ENCODE results near the gene SERPINB10. TPM values are rescaled to one million over a fixed set of nuclear protein-coding genes. Genes with fewer than 3 reads are reported as not detected.
"Not testable (repeated sequence)": the region's sequence is repeated elsewhere in the genome, so short reads cannot be mapped to it uniquely, and the experiment has no call there.

The SERPINB10 gene
- total RNA-seq, 1 experiment from 2014 or later: not detected

- no peak for DNase-seq
- no peaks in the 10 kb centered on the region for H3K36me3 ChIP-seq
- H3K4me3 ChIP-seq: no peak overlapping the region
- peaks cover 4% of the 10 kb centered on the region; the same call in 1 of the 2 replicates for H3K27me3 ChIP-seq
- H3K9me3 ChIP-seq: no peaks in the 10 kb centered on the region
These were observed 14.3 kb downstream of the SERPINB10 start for GRCh38 chr18:63922049-63922448.

- DNase-seq: no peak
- no peaks in the 10 kb centered on the region for H3K27me3 ChIP-seq
- no peak overlapping the region for H3K4me3 ChIP-seq
These were observed 16.8 kb downstream of the SERPINB10 start for GRCh38 chr18:63924551-63924950.

GRCh38 chr18:63928331-63928730, 20.6 kb downstream of the SERPINB10 start:
- Histone ChIP-seq H3K4me3 (no peak overlapping the region), H3K27me3 (no peaks in the 10 kb centered on the region), H3K9me3 (no peaks in the 10 kb centered on the region), H3K36me3 (no peaks in the 10 kb centered on the region)
- no peak for DNase-seq

More at GRCh38 chr18:63924551-63924950, 16.8 kb downstream of the SERPINB10 start:
- Histone ChIP-seq H3K9me3 (no peaks in the 10 kb centered on the region), H3K36me3 (no peaks in the 10 kb centered on the region)

- H3K36me3 ChIP-seq, H3K27me3 ChIP-seq, DNase-seq, H3K4me3 ChIP-seq, H3K9me3 ChIP-seq: not testable (repeated sequence)
These were observed 21.6 kb downstream of the SERPINB10 start for GRCh38 chr18:63929369-63929768.

- DNase-seq: no peak
- no peaks in the 10 kb centered on the region for H3K9me3 ChIP-seq
- no peak overlapping the region for H3K4me3 ChIP-seq
- H3K27me3 ChIP-seq: no peaks in the 10 kb centered on the region
- H3K36me3 ChIP-seq: no peaks in the 10 kb centered on the region
These were observed 23.1 kb downstream of the SERPINB10 start for GRCh38 chr18:63930773-63931354.

- peaks cover 2% of the 10 kb centered on the region for H3K27me3 ChIP-seq
- peak overlapping the region; percentile 31 for H3K4me3 ChIP-seq
- peak; percentile 70 for DNase-seq
- H3K36me3 ChIP-seq: no peaks in the 10 kb centered on the region
- no peaks in the 10 kb centered on the region for H3K9me3 ChIP-seq
These were observed 28.6 kb downstream of the SERPINB10 start for GRCh38 chr18:63936156-63936931.

GRCh38 chr18:63936932-63937393, 29.2 kb downstream of the SERPINB10 start:
- no peak for DNase-seq
- H3K36me3 ChIP-seq: no peaks in the 10 kb centered on the region
- peaks cover 2% of the 10 kb centered on the region for H3K27me3 ChIP-seq
- no peak overlapping the region for H3K4me3 ChIP-seq
- H3K9me3 ChIP-seq: no peaks in the 10 kb centered on the region

GRCh38 chr18:63940008-63940407, 32.2 kb downstream of the SERPINB10 start:
- Histone ChIP-seq H3K4me3 (no peak overlapping the region), H3K27me3 (peaks cover 2% of the 10 kb centered on the region), H3K36me3 (no peaks in the 10 kb centered on the region), H3K9me3 (no peaks in the 10 kb centered on the region)
- no peak for DNase-seq

- not testable (repeated sequence) for H3K27me3 ChIP-seq, H3K36me3 ChIP-seq, DNase-seq, H3K9me3 ChIP-seq, H3K4me3 ChIP-seq
These were observed 32.8 kb downstream of the SERPINB10 start for GRCh38 chr18:63940543-63941050.

GRCh38 chr18:63947051-63947790, 39.5 kb downstream of the SERPINB10 start:
- Histone ChIP-seq H3K9me3 (no peaks in the 10 kb centered on the region), H3K27me3 (no peaks in the 10 kb centered on the region), H3K4me3 (no peak overlapping the region), H3K36me3 (no peaks in the 10 kb centered on the region)
- DNase-seq: no peak

GRCh38 chr18:63949068-63949737, 41.4 kb downstream of the SERPINB10 start, which contains the start of gene HMSD:
Gene HMSD, plus strand, starts transcription at chr18:63949301. Its CDS starts 4,155 bp downstream, at chr18:63953456.
- peak; percentile 21 for DNase-seq
- H3K36me3 ChIP-seq: no peaks in the 10 kb centered on the region
- no peak within 1 kb of the TSS for H3K4me3 ChIP-seq
- no peaks in the 10 kb centered on the region for H3K9me3 ChIP-seq
- no peaks in the 10 kb centered on the region for H3K27me3 ChIP-seq

- H3K9me3 ChIP-seq: no peaks in the 10 kb centered on the region
- H3K27me3 ChIP-seq: no peaks in the 10 kb centered on the region
- H3K4me3 ChIP-seq: no peak overlapping the region
- H3K36me3 ChIP-seq: no peaks in the 10 kb centered on the region
- DNase-seq: no peak
These were observed 43.5 kb downstream of the SERPINB10 start for GRCh38 chr18:63951302-63951705.

GRCh38 chr18:63953811-63954210, 46.1 kb downstream of the SERPINB10 start:
- DNase-seq: no peak
- H3K36me3 ChIP-seq: no peaks in the 10 kb centered on the region
- no peak overlapping the region for H3K4me3 ChIP-seq
- no peaks in the 10 kb centered on the region for H3K9me3 ChIP-seq
- H3K27me3 ChIP-seq: peaks cover 5% of the 10 kb centered on the region; the same call in 1 of the 2 replicates

GRCh38 chr18:63956755-63957154, 49.0 kb downstream of the SERPINB10 start:
- Histone ChIP-seq H3K36me3 (no peaks in the 10 kb centered on the region), H3K27me3 (peaks cover 12% of the 10 kb centered on the region; the same call in 1 of the 2 replicates), H3K9me3 (no peaks in the 10 kb centered on the region), H3K4me3 (no peak overlapping the region)
- no peak for DNase-seq

- no peak overlapping the region for H3K4me3 ChIP-seq
- peaks cover 12% of the 10 kb centered on the region; the same call in 1 of the 2 replicates for H3K27me3 ChIP-seq
- H3K36me3 ChIP-seq: no peaks in the 10 kb centered on the region
- no peaks in the 10 kb centered on the region for H3K9me3 ChIP-seq
- DNase-seq: no peak
These were observed 53.1 kb downstream of the SERPINB10 start for GRCh38 chr18:63960891-63961290.

- no peak for DNase-seq
- Histone ChIP-seq H3K4me3 (no peak overlapping the region), H3K36me3 (no peaks in the 10 kb centered on the region), H3K27me3 (peaks cover 12% of the 10 kb centered on the region; the same call in 1 of the 2 replicates), H3K9me3 (no peaks in the 10 kb centered on the region)
These were observed 53.8 kb downstream of the SERPINB10 start for GRCh38 chr18:63961435-63961980.
